K562 (cell line): ENCODE measurements around the gene TMIGD3. TPM values are rescaled to one million over a fixed set of nuclear protein-coding genes. Genes with fewer than 3 reads are reported as not detected.

ENCODE experiments used
- ZNF41 ChIP-seq: fragments of 250-450 bp; sonication (Bioruptor Pico); conservative IDR thresholded peaks from 2 replicates; pipeline ENCODE4 v1.4.0; 2020; ENCODE audit warnings: mild to moderate bottlenecking
- ZNF77 ChIP-seq: fragments of 250-450 bp; sonication (Bioruptor Pico); IDR thresholded peaks from 2 replicates; pipeline ENCODE4 v1.5.0; 2020
- polyA plus RNA-seq, 8 experiments: library from polyadenylated mRNA; depleted of rRNA in 4 of 8; stranded (reverse) in 5 of 8; unstranded in 3 of 8; fragments of >200 nt; fragmentation: Nextera tagmentation in 2 of 8; fragmentation: Illumina TruSeq in 1 of 8; extraction: Ambion mirVana in 2 of 8; extraction: Trizol in 1 of 8; gene quantifications; 2 replicates each; pipeline versions ENCODE4 v1.2.1 to v1.2.3, GENCODE V29; 2011 to 2014; ENCODE audit warnings: inconsistent platforms in 1 of 8, missing spikeins in 1 of 8
- total RNA-seq, 7 experiments: library from RNA; depleted of rRNA in 6 of 7; stranded (reverse); fragments of >200 nt in 6 of 7; fragmentation: Illumina TruSeq in 2 of 7; extraction: Trizol in 2 of 7; gene quantifications; 2 replicates each; pipeline versions ENCODE4 v1.2.1 to v1.2.3, GENCODE V29; 2011 to 2021; ENCODE audit warnings: low replicate concordance in 1 of 7
- TF ChIP-seq, protein P1 (sequence below): fragments of 450-650 bp; IDR thresholded peaks from 2 replicates; pipeline ENCODE4 v1.6.1; 2016; ENCODE audit warnings: mild to moderate bottlenecking, moderate library complexity
- TF ChIP-seq, protein P2 (sequence below), 2 experiments: fragments of 450-650 bp; IDR thresholded peaks; 2 replicates each; pipeline ENCODE4 v1.6.1; 2016

The TMIGD3 gene
- total and polyA plus RNA-seq, 9 of the 15 experiments (the other 6 are each of a cell fraction or from before 2014, with no cell fraction given) = 0.11 to 0.13 (median 0.11) TPM; not detected in 6

DNA sequence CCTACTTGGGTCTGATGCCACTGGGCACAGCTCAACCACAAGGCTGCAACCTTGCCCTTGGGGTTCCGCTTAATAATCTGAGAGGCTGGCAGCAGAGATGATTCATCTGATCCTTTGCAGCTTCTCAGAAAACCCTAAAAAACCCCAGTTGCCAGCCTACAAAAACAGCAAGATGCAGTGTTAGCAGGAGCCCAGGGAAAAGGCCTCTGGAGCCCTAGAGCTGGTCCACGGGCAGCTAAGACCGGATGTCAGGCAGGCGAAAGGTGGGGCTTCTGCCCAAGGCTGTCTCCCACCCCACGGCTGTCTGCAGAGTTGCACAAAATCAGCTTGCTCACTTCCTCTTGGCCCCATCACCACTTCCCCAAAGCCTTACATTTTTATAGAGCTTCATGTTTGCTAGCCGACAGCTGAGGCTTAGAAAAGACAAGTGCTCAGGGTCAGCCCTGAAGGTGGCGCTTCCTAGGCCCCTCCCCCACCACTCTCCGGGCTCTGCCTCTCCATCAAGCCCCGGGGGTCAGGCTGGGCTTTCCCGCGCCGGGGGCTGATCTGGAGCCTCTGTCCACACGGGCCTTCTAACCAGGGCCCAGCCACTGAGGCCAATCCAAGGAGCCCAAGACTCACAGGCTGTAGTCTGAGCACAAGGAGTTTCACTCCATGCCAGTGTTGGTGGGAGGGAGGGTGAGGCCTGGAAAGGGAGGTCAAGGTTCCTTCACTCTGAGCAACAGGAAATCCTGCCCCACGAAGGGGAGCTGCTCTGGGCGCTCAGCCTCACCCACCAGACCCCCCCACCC is 4.2 kb upstream of the TMIGD3 start (continued):
- TF ChIP-seq, protein P1, sequence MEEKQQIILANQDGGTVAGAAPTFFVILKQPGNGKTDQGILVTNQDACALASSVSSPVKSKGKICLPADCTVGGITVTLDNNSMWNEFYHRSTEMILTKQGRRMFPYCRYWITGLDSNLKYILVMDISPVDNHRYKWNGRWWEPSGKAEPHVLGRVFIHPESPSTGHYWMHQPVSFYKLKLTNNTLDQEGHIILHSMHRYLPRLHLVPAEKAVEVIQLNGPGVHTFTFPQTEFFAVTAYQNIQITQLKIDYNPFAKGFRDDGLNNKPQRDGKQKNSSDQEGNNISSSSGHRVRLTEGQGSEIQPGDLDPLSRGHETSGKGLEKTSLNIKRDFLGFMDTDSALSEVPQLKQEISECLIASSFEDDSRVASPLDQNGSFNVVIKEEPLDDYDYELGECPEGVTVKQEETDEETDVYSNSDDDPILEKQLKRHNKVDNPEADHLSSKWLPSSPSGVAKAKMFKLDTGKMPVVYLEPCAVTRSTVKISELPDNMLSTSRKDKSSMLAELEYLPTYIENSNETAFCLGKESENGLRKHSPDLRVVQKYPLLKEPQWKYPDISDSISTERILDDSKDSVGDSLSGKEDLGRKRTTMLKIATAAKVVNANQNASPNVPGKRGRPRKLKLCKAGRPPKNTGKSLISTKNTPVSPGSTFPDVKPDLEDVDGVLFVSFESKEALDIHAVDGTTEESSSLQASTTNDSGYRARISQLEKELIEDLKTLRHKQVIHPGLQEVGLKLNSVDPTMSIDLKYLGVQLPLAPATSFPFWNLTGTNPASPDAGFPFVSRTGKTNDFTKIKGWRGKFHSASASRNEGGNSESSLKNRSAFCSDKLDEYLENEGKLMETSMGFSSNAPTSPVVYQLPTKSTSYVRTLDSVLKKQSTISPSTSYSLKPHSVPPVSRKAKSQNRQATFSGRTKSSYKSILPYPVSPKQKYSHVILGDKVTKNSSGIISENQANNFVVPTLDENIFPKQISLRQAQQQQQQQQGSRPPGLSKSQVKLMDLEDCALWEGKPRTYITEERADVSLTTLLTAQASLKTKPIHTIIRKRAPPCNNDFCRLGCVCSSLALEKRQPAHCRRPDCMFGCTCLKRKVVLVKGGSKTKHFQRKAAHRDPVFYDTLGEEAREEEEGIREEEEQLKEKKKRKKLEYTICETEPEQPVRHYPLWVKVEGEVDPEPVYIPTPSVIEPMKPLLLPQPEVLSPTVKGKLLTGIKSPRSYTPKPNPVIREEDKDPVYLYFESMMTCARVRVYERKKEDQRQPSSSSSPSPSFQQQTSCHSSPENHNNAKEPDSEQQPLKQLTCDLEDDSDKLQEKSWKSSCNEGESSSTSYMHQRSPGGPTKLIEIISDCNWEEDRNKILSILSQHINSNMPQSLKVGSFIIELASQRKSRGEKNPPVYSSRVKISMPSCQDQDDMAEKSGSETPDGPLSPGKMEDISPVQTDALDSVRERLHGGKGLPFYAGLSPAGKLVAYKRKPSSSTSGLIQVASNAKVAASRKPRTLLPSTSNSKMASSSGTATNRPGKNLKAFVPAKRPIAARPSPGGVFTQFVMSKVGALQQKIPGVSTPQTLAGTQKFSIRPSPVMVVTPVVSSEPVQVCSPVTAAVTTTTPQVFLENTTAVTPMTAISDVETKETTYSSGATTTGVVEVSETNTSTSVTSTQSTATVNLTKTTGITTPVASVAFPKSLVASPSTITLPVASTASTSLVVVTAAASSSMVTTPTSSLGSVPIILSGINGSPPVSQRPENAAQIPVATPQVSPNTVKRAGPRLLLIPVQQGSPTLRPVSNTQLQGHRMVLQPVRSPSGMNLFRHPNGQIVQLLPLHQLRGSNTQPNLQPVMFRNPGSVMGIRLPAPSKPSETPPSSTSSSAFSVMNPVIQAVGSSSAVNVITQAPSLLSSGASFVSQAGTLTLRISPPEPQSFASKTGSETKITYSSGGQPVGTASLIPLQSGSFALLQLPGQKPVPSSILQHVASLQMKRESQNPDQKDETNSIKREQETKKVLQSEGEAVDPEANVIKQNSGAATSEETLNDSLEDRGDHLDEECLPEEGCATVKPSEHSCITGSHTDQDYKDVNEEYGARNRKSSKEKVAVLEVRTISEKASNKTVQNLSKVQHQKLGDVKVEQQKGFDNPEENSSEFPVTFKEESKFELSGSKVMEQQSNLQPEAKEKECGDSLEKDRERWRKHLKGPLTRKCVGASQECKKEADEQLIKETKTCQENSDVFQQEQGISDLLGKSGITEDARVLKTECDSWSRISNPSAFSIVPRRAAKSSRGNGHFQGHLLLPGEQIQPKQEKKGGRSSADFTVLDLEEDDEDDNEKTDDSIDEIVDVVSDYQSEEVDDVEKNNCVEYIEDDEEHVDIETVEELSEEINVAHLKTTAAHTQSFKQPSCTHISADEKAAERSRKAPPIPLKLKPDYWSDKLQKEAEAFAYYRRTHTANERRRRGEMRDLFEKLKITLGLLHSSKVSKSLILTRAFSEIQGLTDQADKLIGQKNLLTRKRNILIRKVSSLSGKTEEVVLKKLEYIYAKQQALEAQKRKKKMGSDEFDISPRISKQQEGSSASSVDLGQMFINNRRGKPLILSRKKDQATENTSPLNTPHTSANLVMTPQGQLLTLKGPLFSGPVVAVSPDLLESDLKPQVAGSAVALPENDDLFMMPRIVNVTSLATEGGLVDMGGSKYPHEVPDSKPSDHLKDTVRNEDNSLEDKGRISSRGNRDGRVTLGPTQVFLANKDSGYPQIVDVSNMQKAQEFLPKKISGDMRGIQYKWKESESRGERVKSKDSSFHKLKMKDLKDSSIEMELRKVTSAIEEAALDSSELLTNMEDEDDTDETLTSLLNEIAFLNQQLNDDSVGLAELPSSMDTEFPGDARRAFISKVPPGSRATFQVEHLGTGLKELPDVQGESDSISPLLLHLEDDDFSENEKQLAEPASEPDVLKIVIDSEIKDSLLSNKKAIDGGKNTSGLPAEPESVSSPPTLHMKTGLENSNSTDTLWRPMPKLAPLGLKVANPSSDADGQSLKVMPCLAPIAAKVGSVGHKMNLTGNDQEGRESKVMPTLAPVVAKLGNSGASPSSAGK = peak; percentile 86
- TF ChIP-seq, protein P2, sequence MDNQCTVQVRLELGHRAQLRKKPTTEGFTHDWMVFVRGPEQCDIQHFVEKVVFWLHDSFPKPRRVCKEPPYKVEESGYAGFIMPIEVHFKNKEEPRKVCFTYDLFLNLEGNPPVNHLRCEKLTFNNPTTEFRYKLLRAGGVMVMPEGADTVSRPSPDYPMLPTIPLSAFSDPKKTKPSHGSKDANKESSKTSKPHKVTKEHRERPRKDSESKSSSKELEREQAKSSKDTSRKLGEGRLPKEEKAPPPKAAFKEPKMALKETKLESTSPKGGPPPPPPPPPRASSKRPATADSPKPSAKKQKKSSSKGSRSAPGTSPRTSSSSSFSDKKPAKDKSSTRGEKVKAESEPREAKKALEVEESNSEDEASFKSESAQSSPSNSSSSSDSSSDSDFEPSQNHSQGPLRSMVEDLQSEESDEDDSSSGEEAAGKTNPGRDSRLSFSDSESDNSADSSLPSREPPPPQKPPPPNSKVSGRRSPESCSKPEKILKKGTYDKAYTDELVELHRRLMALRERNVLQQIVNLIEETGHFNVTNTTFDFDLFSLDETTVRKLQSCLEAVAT (IDR thresholded peaks at IDR 0.05) = no peak
- no peak for TF ChIP-seq ZNF77 (CRISPR knock-in tag)
- TF ChIP-seq ZNF41 (CRISPR knock-in tag) = 0 out of 2 replicates have a peak, but pooled peaks have one; percentile 18
